K562 treated with DMSO at 1 percent for 48 hours (cell line): ENCODE measurements around the gene KIAA0586. TPM values are rescaled to one million over a fixed set of nuclear protein-coding genes. Genes with fewer than 3 reads are reported as not detected.

Source experiments
- total RNA-seq: library from RNA; unstranded; fragments of 300-600 nt; gene quantifications from 2 replicates; pipeline ENCODE4 v1.2.3, GENCODE V29; 2022; ENCODE audit warnings: low replicate concordance; ENCODE audit errors: extremely low read depth

KIAA0586 gene
- not detected in 2 replicates for total RNA-seq

DNA sequence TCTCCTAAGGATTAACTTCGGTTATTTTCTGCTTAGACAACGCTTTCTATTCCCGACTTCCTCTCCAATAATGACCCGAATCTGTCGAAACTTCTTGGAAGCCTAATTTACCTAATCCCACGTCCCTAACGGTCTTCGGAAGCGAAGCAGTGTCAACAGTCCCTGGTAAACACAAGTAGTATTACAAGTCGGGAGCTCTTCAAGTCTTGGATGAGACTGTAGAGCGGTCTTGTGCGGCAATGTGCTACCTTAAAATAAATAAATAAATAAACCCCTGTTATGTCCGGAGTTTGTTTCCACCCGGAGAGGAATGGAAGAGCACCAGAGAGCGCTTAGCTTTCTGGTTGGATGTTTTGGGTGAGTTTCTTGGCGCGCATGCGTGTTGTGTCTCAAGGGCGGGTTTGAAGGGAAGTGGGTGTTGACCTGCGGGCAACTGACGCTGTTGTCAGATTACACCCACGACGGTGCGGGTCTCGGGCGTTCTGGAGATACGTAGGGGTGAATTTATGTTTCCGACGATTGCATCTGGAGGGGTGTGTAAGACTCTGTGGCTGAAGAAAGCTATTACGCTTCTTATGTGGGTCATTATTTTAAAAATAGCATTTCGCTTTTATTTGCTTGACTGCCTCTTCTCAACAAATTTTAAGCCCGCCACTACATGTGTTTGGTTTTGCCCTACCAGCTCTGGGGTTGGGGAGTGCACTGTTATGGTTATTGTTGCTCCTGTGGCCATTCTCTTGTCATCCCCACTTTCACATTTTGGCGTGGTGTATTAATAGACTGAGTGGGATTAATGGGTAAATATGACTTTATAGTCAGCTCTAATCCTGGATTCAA is at the start of gene KIAA0586, which contains the start of gene TIMM9:
Gene KIAA0586 (plus strand): TSS at position 439 of the 837 bp plus-strand sequence. CDS start 546 bp downstream, outside the sequence.
Gene TIMM9 (minus strand): TSS at position 251 of the 837 bp plus-strand sequence. CDS start 15,586 bp downstream, outside the sequence.

DNA sequence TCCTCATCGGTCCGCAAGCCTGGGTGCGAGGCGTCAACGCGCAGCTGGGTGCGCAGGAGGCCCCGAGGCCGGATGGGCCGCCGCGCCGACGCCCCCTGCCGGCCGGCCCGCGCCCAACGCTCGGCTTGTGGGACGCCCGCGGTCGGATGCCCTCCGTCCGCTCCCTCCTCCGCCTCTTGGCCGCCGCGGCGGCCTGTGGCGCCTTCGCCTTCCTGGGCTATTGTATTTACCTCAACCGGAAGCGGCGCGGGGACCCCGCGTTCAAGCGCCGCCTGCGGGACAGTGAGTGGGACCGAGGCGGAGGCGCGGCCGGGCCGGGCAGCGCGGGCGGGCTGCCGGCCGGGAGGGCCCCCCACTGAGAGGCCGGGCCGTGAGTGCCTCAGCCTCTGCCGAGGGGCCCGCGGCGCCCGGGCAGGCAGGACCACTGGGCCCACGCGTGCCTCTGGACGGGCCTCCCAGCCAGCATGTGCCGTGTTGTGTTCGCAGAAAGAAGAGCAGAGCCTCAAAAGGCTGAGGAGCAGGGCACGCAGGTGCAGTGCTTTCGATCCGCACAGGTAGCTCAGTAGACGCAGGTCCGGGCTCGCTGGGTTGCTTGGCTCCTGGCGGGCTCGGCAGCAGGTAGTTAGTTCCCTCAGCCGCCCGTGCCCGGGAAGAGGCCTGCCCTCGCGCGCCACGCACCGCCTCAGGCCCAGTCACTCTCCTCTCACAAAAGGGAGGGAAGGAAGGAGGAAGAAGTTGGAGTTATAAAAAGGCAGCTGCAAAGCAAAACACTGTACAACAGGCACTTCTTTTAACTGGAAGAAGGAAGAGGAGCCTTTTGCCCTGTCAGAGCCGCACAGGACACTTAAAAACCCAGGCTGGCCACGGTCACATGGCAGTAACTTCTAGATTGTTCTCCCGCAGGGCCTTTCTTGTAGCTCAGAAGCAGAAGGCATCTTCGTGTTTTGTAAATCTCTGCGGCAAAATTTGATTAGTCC is 31.4 kb upstream of the KIAA0586 start, which contains the start of gene TOMM20L:
Gene TOMM20L (plus strand): TSS at position 119 of the 977 bp plus-strand sequence. CDS start 28 bp downstream, at position 147.

Other genes starting within 250 kb of the KIAA0586 start
- not detected in 2 replicates for gene ACTR10, start 227.6 kb upstream of the KIAA0586 start, total RNA-seq
- not detected in 2 replicates for gene PSMA3, start 182.9 kb upstream of the KIAA0586 start, total RNA-seq
- gene ARID4A, start 129.2 kb upstream of the KIAA0586 start, total RNA-seq = not detected in 2 replicates
- gene TOMM20L, start 31.8 kb upstream of the KIAA0586 start, total RNA-seq = not detected in 2 replicates
- gene TIMM9, start 188 bp upstream of the KIAA0586 start, total RNA-seq = not detected in 2 replicates
- gene DACT1, start 210.2 kb downstream of the KIAA0586 start, total RNA-seq = not detected in 2 replicates